Endothelial cell of umbilical vein (primary cell): ENCODE data around the gene MESD. TPM values are rescaled to one million over a fixed set of nuclear protein-coding genes. Genes with fewer than 3 reads are reported as not detected.

Source experiments
- BruUV-seq: library from RNA; stranded (reverse); fragments of 400-500 nt; replicated peaks from 2 replicates; lab custom pipeline; 2021; lab: Mats Ljungman, UMichigan
- CTCF ChIA-PET: fragments of 300-600, 350-600 bp; sonication (Branson Sonifier 250); formaldehyde crosslinking; loops from one replicate; lab custom pipeline; 2021; ENCODE audit warnings: antibody characterized with exemption, inconsistent platforms; lab: Charles Lee
- POLR2A ChIA-PET: fragments of 300-600, 350-600 bp; sonication (Branson Sonifier 250); formaldehyde crosslinking; loops from one replicate; lab custom pipeline; 2021; ENCODE audit warnings: antibody characterized with exemption, inconsistent platforms; lab: Charles Lee
- DNase-seq: peaks from one replicate; pipeline ENCODE4 v3.0.0-alpha.2; 2011; ENCODE audit warnings: low read depth, low spot score
- FAIRE-seq: peaks from 2 replicates; lab custom pipeline; 2011; peaks lifted over from hg19 to GRCh38; lab: Jason Lieb, UNC
- H2AFZ ChIP-seq: 2 replicates; pipeline ENCODE4 v1.6.0; 2012; ENCODE audit warnings: low read depth, low read length, control low read depth, inconsistent platforms
- H3K27ac ChIP-seq: 2 replicates; pipeline ENCODE4 v1.5.1; 2011; ENCODE audit warnings: low read depth, mild to moderate bottlenecking, control low read depth, low read length, moderate library complexity; ENCODE audit not compliant: insufficient read depth
- H3K27me3 ChIP-seq, 2 experiments: 2 replicates each; pipeline versions ENCODE4 v1.6.0 to v1.6.1; 2011; ENCODE audit warnings: low read length in 2 of 2, mixed read lengths in 1 of 2; ENCODE audit not compliant: control insufficient read depth in 2 of 2, insufficient read depth in 2 of 2
- H3K36me3 ChIP-seq, 2 experiments: 2 replicates in 1 of 2; 3 replicates in 1 of 2; pipeline ENCODE4 v1.5.1; 2011; ENCODE audit warnings: low read length in 2 of 2, mild to moderate bottlenecking in 1 of 2, moderate library complexity in 1 of 2; ENCODE audit not compliant: control insufficient read depth in 2 of 2, insufficient read depth in 2 of 2; ENCODE audit errors: extremely low read depth in 1 of 2
- H3K4me1 ChIP-seq: 3 replicates; pipeline ENCODE4 v1.5.1; 2011; ENCODE audit warnings: mild to moderate bottlenecking, low read length; ENCODE audit not compliant: control insufficient read depth, insufficient read depth; ENCODE audit errors: extremely low read depth
- H3K4me2 ChIP-seq: 2 replicates; pipeline ENCODE4 v1.6.1; 2011; ENCODE audit warnings: low read length, control low read depth, mixed read lengths; ENCODE audit not compliant: insufficient read depth
- H3K4me3 ChIP-seq, 3 experiments: fragments of 200-600 bp in 1 of 3; sonication (generic), shearing (Covaris generic) in 1 of 3; replicated peaks in 1 of 3; 2 replicates each; pipeline ENCODE4 v1.5.1; 2011 to 2016; ENCODE audit warnings: control low read depth in 3 of 3, low read length in 3 of 3, mild to moderate bottlenecking in 2 of 3, inconsistent platforms in 1 of 3, low read depth in 1 of 3, moderate library complexity in 1 of 3; ENCODE audit not compliant: insufficient read depth in 1 of 3
- H3K79me2 ChIP-seq: 2 replicates; pipeline ENCODE4 v1.6.0; 2012; ENCODE audit warnings: low read length, inconsistent platforms; ENCODE audit not compliant: control insufficient read depth, insufficient read depth
- H3K9ac ChIP-seq: replicated peaks from 2 replicates; pipeline ENCODE3; 2011; ENCODE audit warnings: low read length, control low read depth; ENCODE audit not compliant: insufficient read depth; ENCODE audit errors: extremely low read depth
- H3K9me1 ChIP-seq: replicated peaks from 3 replicates; pipeline ENCODE4 v1.6.0; 2011; ENCODE audit warnings: mild to moderate bottlenecking, low read length; ENCODE audit not compliant: control insufficient read depth, insufficient read depth; ENCODE audit errors: extremely low read depth
- H3K9me3 ChIP-seq: replicated peaks from 2 replicates; pipeline ENCODE4 v1.5.1; 2012; ENCODE audit warnings: low read length, inconsistent platforms; ENCODE audit not compliant: control insufficient read depth, insufficient read depth
- H4K20me1 ChIP-seq: replicated peaks from 2 replicates; pipeline ENCODE3; 2011; ENCODE audit warnings: mild to moderate bottlenecking, low read length; ENCODE audit not compliant: control insufficient read depth, insufficient read depth; ENCODE audit errors: extremely low read depth
- CTCF ChIP-seq, 2 donors: IDR thresholded peaks; 1 replicate in 1 of 2; 2 replicates in 1 of 2; pipeline ENCODE4 v1.5.1; 2011; ENCODE audit warnings: low read length in 2 of 2, mild to moderate bottlenecking in 2 of 2, moderate library complexity in 2 of 2, control low read depth in 1 of 2, inconsistent platforms in 1 of 2, low read depth in 1 of 2; ENCODE audit not compliant: insufficient read depth in 1 of 2; ENCODE audit errors: extremely low read depth in 1 of 2
- FOS ChIP-seq: IDR thresholded peaks from 2 replicates; pipeline ENCODE4 v1.6.1; 2011; ENCODE audit warnings: mild to moderate bottlenecking, low read length, moderate library complexity, borderline replicate concordance; ENCODE audit not compliant: insufficient read depth
- GATA2 ChIP-seq: IDR thresholded peaks from 2 replicates; pipeline ENCODE4 v1.7.0; 2011; ENCODE audit warnings: low read depth, mild to moderate bottlenecking, moderate library complexity, mixed read lengths, low read length; ENCODE audit not compliant: insufficient read length, insufficient read depth
- MAX ChIP-seq: IDR thresholded peaks from 2 replicates; pipeline ENCODE4 v1.6.1; 2011; ENCODE audit not compliant: insufficient read depth, insufficient read length
- POLR2A ChIP-seq: IDR thresholded peaks from 2 replicates; pipeline ENCODE4 v1.6.1; 2012; ENCODE audit warnings: low read depth, mild to moderate bottlenecking, control low read depth, low read length
- POLR2AphosphoS5 ChIP-seq: IDR thresholded peaks from 2 replicates; pipeline ENCODE4 v1.6.1; 2012; ENCODE audit warnings: low read depth, mild to moderate bottlenecking, control low read depth, low read length, moderate library complexity; ENCODE audit not compliant: insufficient read depth
- dilution Hi-C: fragments of 300-500 bp; cut with MboI; formaldehyde crosslinking; loops from one replicate; pipeline ENCODE4 v1.15.0; 2019; ENCODE audit warnings: low sequenced_read_pairs; ENCODE audit not compliant: extremely low pct_ligation_motif_present
- intact Hi-C: fragments of 100-400 bp; cut with micrococcal nuclease; formaldehyde crosslinking; loops from one replicate; pipeline ENCODE4 v1.10.0; 2022
- polyA plus RNA-seq, 4 experiments: library from polyadenylated mRNA; depleted of rRNA in 3 of 4; stranded (reverse) in 3 of 4; unstranded in 1 of 4; fragments of >200 nt; gene quantifications; 2 replicates each; pipeline versions ENCODE4 v1.2.1 to v1.2.3, GENCODE V29; 2011 to 2012; ENCODE audit warnings: missing spikeins in 1 of 4
- total RNA-seq: library from RNA; stranded (reverse); gene quantifications from 2 replicates; pipeline ENCODE4 v1.2.3, GENCODE V29; 2021

The MESD gene
- total and polyA plus RNA-seq, 2 donors (not counting 3 experiments of a cell fraction or from before 2014, with no cell fraction given), result 12.8 to 30.5 TPM

GRCh38 chr15:80972276-80972675 is 17.3 kb downstream of the MESD start:
- no peaks in the 10 kb centered on the region for H3K4me1 ChIP-seq
- TF ChIP-seq POLR2AphosphoS5, result no peak
- TF ChIP-seq MAX, result no peak
- TF ChIP-seq CTCF (IDR thresholded peaks at IDR 0.05; ENCODE audit: extremely low read depth in 1 of 2, insufficient read depth in 1 of 2, low read depth in 1 of 2, low read length in 2 of 2), result no peak
- no peak for TF ChIP-seq POLR2A
- TF ChIP-seq GATA2, result no peak
- TF ChIP-seq FOS, result no peak
- no peaks in the 10 kb centered on the region for H3K9me1 ChIP-seq
- no peak overlapping the region for H3K9ac ChIP-seq
- intact Hi-C loops (loop anchor here (5.0 kb wide), 1 partner anchor 80 kb away; no protein-coding TSS in a partner anchor), dilution Hi-C loops (no loop called here)
- no peak for DNase-seq
- POLR2A ChIA-PET, result no interaction called here
- no peaks in the 10 kb centered on the region for H3K9me3 ChIP-seq
- H3K36me3 ChIP-seq, result peaks cover 0 to 8% of the 10 kb centered on the region in 2 experiments
- peaks cover 1% of the 10 kb centered on the region for H3K79me2 ChIP-seq
- H3K4me2 ChIP-seq, result no peak overlapping the region
- CTCF ChIA-PET, result interaction anchor here (3.8 to 6.5 kb wide), 3 partner anchors 294 to 518 kb away, joined by 30 to 101 read pairs (median 87); no protein-coding TSS in a partner anchor
- FAIRE-seq, result no peak
- no peak overlapping the region for H3K4me3 ChIP-seq
- BruUV-seq, result no TSS peak
- no peaks in the 10 kb centered on the region for H3K27me3 ChIP-seq
- H4K20me1 ChIP-seq, result no peaks in the 10 kb centered on the region
- no peak overlapping the region for H3K27ac ChIP-seq
- no peak overlapping the region for H2AFZ ChIP-seq
